SJCRH30 (cell line): Measurements from ENCODE around the gene TLX2. TPM values are rescaled to one million over a fixed set of nuclear protein-coding genes. Genes with fewer than 3 reads are reported as not detected.

Experiments
- DNase-seq, 2 experiments: peaks; one replicate each; pipeline ENCODE4 v3.0.0-alpha.2; 2015 to 2020
- H3K27ac ChIP-seq: fragments of 250-450 bp; sonication (Bioruptor Pico); 2 replicates; pipeline ENCODE4 v1.5.1; 2020; ENCODE audit warnings: mild to moderate bottlenecking, moderate library complexity
- H3K27me3 ChIP-seq: fragments of 250-450 bp; sonication (Bioruptor Pico); 2 replicates; pipeline ENCODE4 v1.5.1; 2020; ENCODE audit warnings: mild to moderate bottlenecking, moderate library complexity
- H3K36me3 ChIP-seq: fragments of 250-450 bp; sonication (Bioruptor Pico); 2 replicates; pipeline ENCODE4 v1.5.1; 2020; ENCODE audit warnings: mild to moderate bottlenecking, moderate library complexity
- H3K4me1 ChIP-seq: fragments of 250-450 bp; sonication (Bioruptor Pico); 2 replicates; pipeline ENCODE4 v1.5.1; 2020; ENCODE audit warnings: mild to moderate bottlenecking, moderate library complexity
- H3K4me3 ChIP-seq: fragments of 250-450 bp; sonication (Bioruptor Pico); 2 replicates; pipeline ENCODE4 v1.5.1; 2020; ENCODE audit warnings: mild to moderate bottlenecking, moderate library complexity
- H3K9me3 ChIP-seq: fragments of 250-450 bp; sonication (Bioruptor Pico); replicated peaks from 2 replicates; pipeline ENCODE4 v1.5.1; 2020; ENCODE audit warnings: mild to moderate bottlenecking, moderate library complexity
- total RNA-seq: library from RNA; depleted of rRNA; stranded (reverse); fragments of >200 nt; shearing (Covaris generic); gene quantifications from 2 replicates; pipeline ENCODE4 v1.2.3, GENCODE V29; 2014

Gene TLX2
- total RNA-seq, 1 experiment from 2014 or later = not detected

- peaks cover 40% of the 10 kb centered on the region for H3K36me3 ChIP-seq
- peak overlapping the region; percentile 79 for H3K27ac ChIP-seq
- H3K27me3 ChIP-seq = no peaks in the 10 kb centered on the region
- peaks cover 7% of the 10 kb centered on the region for H3K4me1 ChIP-seq
- DNase-seq = peak; percentile 54 to 61
- no peaks in the 10 kb centered on the region for H3K9me3 ChIP-seq
- peak overlapping the region; percentile 80 for H3K4me3 ChIP-seq
Observed at GRCh38 chr2:74530239-74531187, 16.3 kb downstream of the TLX2 start.

- Histone ChIP-seq H3K27ac (no peak overlapping the region), H3K36me3 (peaks cover 29% of the 10 kb centered on the region), H3K4me3 (no peak overlapping the region), H3K4me1 (peaks cover 7% of the 10 kb centered on the region), H3K27me3 (no peaks in the 10 kb centered on the region), H3K9me3 (no peaks in the 10 kb centered on the region)
- no peak for DNase-seq
Observed at GRCh38 chr2:74531666-74532065, 17.4 kb downstream of the TLX2 start.

- H3K27ac ChIP-seq = no peak overlapping the region
- H3K4me3 ChIP-seq = no peak overlapping the region
- no peak for DNase-seq
- peaks cover 7% of the 10 kb centered on the region for H3K4me1 ChIP-seq
- no peaks in the 10 kb centered on the region for H3K27me3 ChIP-seq
- peaks cover 24% of the 10 kb centered on the region for H3K36me3 ChIP-seq
- H3K9me3 ChIP-seq = no peaks in the 10 kb centered on the region
Observed at GRCh38 chr2:74532222-74532621, 18.0 kb downstream of the TLX2 start.

GRCh38 chr2:74533464-74533863 is 19.2 kb downstream of the TLX2 start:
- H3K4me3 ChIP-seq = no peak overlapping the region
- H3K4me1 ChIP-seq = peaks cover 2% of the 10 kb centered on the region
- no peak for DNase-seq
- no peaks in the 10 kb centered on the region for H3K9me3 ChIP-seq
- H3K27ac ChIP-seq = no peak overlapping the region
- no peaks in the 10 kb centered on the region for H3K27me3 ChIP-seq
- peaks cover 13% of the 10 kb centered on the region for H3K36me3 ChIP-seq

GRCh38 chr2:74534411-74534810 is 20.2 kb downstream of the TLX2 start:
- Histone ChIP-seq H3K36me3 (peaks cover 11% of the 10 kb centered on the region), H3K4me1 (no peaks in the 10 kb centered on the region), H3K9me3 (no peaks in the 10 kb centered on the region), H3K27me3 (no peaks in the 10 kb centered on the region; the same call in 1 of the 2 replicates), H3K4me3 (no peak overlapping the region), H3K27ac (no peak overlapping the region)
- DNase-seq = no peak

- no peak overlapping the region for H3K27ac ChIP-seq
- H3K4me1 ChIP-seq = no peaks in the 10 kb centered on the region
- no peak for DNase-seq
- no peak overlapping the region for H3K4me3 ChIP-seq
- H3K36me3 ChIP-seq = peaks cover 11% of the 10 kb centered on the region
- H3K27me3 ChIP-seq = no peaks in the 10 kb centered on the region; the same call in 1 of the 2 replicates
- H3K9me3 ChIP-seq = no peaks in the 10 kb centered on the region
Observed at GRCh38 chr2:74535440-74535965, 21.3 kb downstream of the TLX2 start.

GRCh38 chr2:74536166-74536950 is 22.1 kb downstream of the TLX2 start:
- no peak for DNase-seq
- no peaks in the 10 kb centered on the region; the same call in 1 of the 2 replicates for H3K27me3 ChIP-seq
- H3K4me3 ChIP-seq = no peak overlapping the region
- H3K9me3 ChIP-seq = no peaks in the 10 kb centered on the region
- no peak overlapping the region for H3K27ac ChIP-seq
- H3K36me3 ChIP-seq = peaks cover 10% of the 10 kb centered on the region
- no peaks in the 10 kb centered on the region for H3K4me1 ChIP-seq

- H3K36me3 ChIP-seq = peaks cover 6% of the 10 kb centered on the region
- H3K4me3 ChIP-seq = no peak overlapping the region
- H3K9me3 ChIP-seq = no peaks in the 10 kb centered on the region
- H3K4me1 ChIP-seq = no peaks in the 10 kb centered on the region
- no peaks in the 10 kb centered on the region; the same call in 1 of the 2 replicates for H3K27me3 ChIP-seq
- H3K27ac ChIP-seq = no peak overlapping the region
- DNase-seq = no peak
Observed at GRCh38 chr2:74537140-74537539, 22.9 kb downstream of the TLX2 start.

- Histone ChIP-seq H3K27ac (no peak overlapping the region), H3K27me3 (no peaks in the 10 kb centered on the region; the same call in 1 of the 2 replicates), H3K9me3 (no peaks in the 10 kb centered on the region), H3K36me3 (no peaks in the 10 kb centered on the region), H3K4me3 (no peak overlapping the region), H3K4me1 (no peaks in the 10 kb centered on the region)
- DNase-seq = no peak
Observed at GRCh38 chr2:74538881-74539339, 24.7 kb downstream of the TLX2 start.

GRCh38 chr2:74540291-74540690 is 26.0 kb downstream of the TLX2 start:
- Histone ChIP-seq H3K9me3 (no peaks in the 10 kb centered on the region), H3K27me3 (no peaks in the 10 kb centered on the region; the same call in 1 of the 2 replicates), H3K36me3 (no peaks in the 10 kb centered on the region), H3K4me1 (no peaks in the 10 kb centered on the region), H3K27ac (no peak overlapping the region), H3K4me3 (no peak overlapping the region)
- DNase-seq = no peak

GRCh38 chr2:74542978-74543377 is 28.7 kb downstream of the TLX2 start:
- H3K36me3 ChIP-seq = no peaks in the 10 kb centered on the region
- no peaks in the 10 kb centered on the region; the same call in 1 of the 2 replicates for H3K27me3 ChIP-seq
- no peak for DNase-seq
- no peak overlapping the region for H3K27ac ChIP-seq
- H3K9me3 ChIP-seq = no peaks in the 10 kb centered on the region
- no peak overlapping the region for H3K4me3 ChIP-seq
- peaks cover 3% of the 10 kb centered on the region; the same call in 1 of the 2 replicates for H3K4me1 ChIP-seq

GRCh38 chr2:74544634-74545033 is 30.4 kb downstream of the TLX2 start:
- H3K27me3 ChIP-seq = no peaks in the 10 kb centered on the region
- no peaks in the 10 kb centered on the region for H3K36me3 ChIP-seq
- DNase-seq = no peak

GRCh38 chr2:74546004-74546403 is 31.8 kb downstream of the TLX2 start:
- Histone ChIP-seq H3K4me3 (no peak overlapping the region), H3K9me3 (no peaks in the 10 kb centered on the region), H3K36me3 (no peaks in the 10 kb centered on the region), H3K27me3 (no peaks in the 10 kb centered on the region), H3K4me1 (peaks cover 8% of the 10 kb centered on the region; the same call in 1 of the 2 replicates), H3K27ac (no peak overlapping the region)
- DNase-seq = no peak

More at GRCh38 chr2:74544634-74545033, 30.4 kb downstream of the TLX2 start:
- Histone ChIP-seq H3K9me3 (no peaks in the 10 kb centered on the region), H3K27ac (no peak overlapping the region), H3K4me1 (peaks cover 8% of the 10 kb centered on the region; the same call in 1 of the 2 replicates), H3K4me3 (no peak overlapping the region)

GRCh38 chr2:74548285-74548899 is 34.1 kb downstream of the TLX2 start:
- DNase-seq = peak; percentile 42 to 71
- H3K27ac ChIP-seq = no peak overlapping the region; the same call in 1 of the 2 replicates
- peaks cover 18% of the 10 kb centered on the region for H3K4me1 ChIP-seq

More at GRCh38 chr2:74548285-74548899, 34.1 kb downstream of the TLX2 start:
- H3K27me3 ChIP-seq = no peaks in the 10 kb centered on the region
- H3K9me3 ChIP-seq = no peaks in the 10 kb centered on the region
- H3K4me3 ChIP-seq = peak overlapping the region; percentile 55
- no peaks in the 10 kb centered on the region for H3K36me3 ChIP-seq
